Ishikawa (cell line): ENCODE results near the gene PRSS12.

ENCODE experiments used
- CREB1 ChIP-seq: IDR thresholded peaks from 2 replicates; pipeline ENCODE4 v1.6.1; 2012; ENCODE audit warnings: low read depth
- EP300 ChIP-seq: IDR thresholded peaks from 2 replicates; pipeline ENCODE4 v1.6.1; 2012; ENCODE audit warnings: borderline replicate concordance
- TAF1 ChIP-seq: IDR thresholded peaks from 2 replicates; pipeline ENCODE4 v1.6.1; 2012; ENCODE audit warnings: low read depth, mild to moderate bottlenecking

DNA sequence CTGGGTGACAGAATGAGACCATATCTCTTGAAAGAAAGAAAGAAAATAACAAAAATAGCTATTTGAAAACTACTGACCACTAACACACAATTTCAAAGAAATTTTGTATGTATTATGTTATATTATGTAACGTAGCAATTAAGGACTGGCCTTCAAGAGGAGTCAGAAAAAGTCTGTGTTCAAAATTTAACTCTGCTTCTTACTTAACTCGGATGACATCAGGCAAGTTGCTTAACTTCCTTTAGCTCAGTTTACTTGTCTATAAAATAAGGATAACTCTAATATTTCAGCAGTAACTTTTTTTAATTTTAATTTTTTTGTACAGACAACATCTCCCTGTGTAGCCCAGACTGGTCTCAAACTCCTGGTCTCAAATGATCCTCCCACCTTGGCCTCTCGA, 14.6 kb upstream of the PRSS12 start:
- TF ChIP-seq CREB1 (no peak), EP300 (no peak), TAF1 (no peak)
